SU-DHL-6 (cell line): ENCODE data around the gene OR4K15.

Experiments used
- CTCF ChIP-seq: fragments of 200-600 bp; sonication (generic); IDR thresholded peaks from one replicate; pipeline ENCODE4 v1.5.1; 2017; ENCODE audit warnings: antibody characterized with exemption, mild to moderate bottlenecking, low read length, moderate library complexity; ENCODE audit not compliant: insufficient read depth, poor library complexity, severe bottlenecking
- EZH2phosphoT487 ChIP-seq: fragments of 200-600 bp; sonication (generic), shearing (Covaris generic); conservative IDR thresholded peaks from 2 replicates; pipeline ENCODE4 v1.6.1; 2018; ENCODE audit warnings: mild to moderate bottlenecking, antibody characterized with exemption, low read length, moderate library complexity, mixed read lengths

GRCh38 chr14:19974844-19975243, 547 bp upstream of the OR4K15 start:
- no peak for TF ChIP-seq CTCF
- no peak for TF ChIP-seq EZH2phosphoT487
